H9 (cell line): ENCODE data around the gene MICAL3. TPM values are rescaled to one million over a fixed set of nuclear protein-coding genes. Genes with fewer than 3 reads are reported as not detected.

ENCODE experiments used
- DNase-seq: peaks from one replicate; pipeline ENCODE4 v3.0.0-alpha.2; 2017
- H2AFZ ChIP-seq: one replicate; pipeline ENCODE4 v1.6.1; 2013; ENCODE audit warnings: mild to moderate bottlenecking, low read length, control low read depth, moderate library complexity
- H2AK5ac ChIP-seq: 2 replicates; pipeline ENCODE4 v1.6.1; 2013; ENCODE audit warnings: low read length, control low read depth, mixed read lengths; ENCODE audit not compliant: insufficient read length
- H2BK120ac ChIP-seq: one replicate; pipeline ENCODE4 v1.6.1; 2013; ENCODE audit warnings: low read depth, mild to moderate bottlenecking, low read length, control low read depth, inconsistent platforms; ENCODE audit not compliant: poor library complexity, severe bottlenecking
- H2BK12ac ChIP-seq: 2 replicates; pipeline ENCODE4 v1.6.1; 2013; ENCODE audit warnings: low read length, control low read depth, mixed read lengths, low read depth; ENCODE audit not compliant: insufficient read length
- H2BK15ac ChIP-seq: 2 replicates; pipeline ENCODE4 v1.6.1; 2013; ENCODE audit warnings: low read depth, low read length, control low read depth
- H2BK20ac ChIP-seq: one replicate; pipeline ENCODE4 v1.6.1; 2013; ENCODE audit warnings: low read depth, mild to moderate bottlenecking, low read length, control low read depth, inconsistent platforms; ENCODE audit not compliant: poor library complexity, severe bottlenecking
- H2BK5ac ChIP-seq: 2 replicates; pipeline ENCODE4 v1.6.1; 2013; ENCODE audit warnings: low read length, control low read depth, mixed read lengths; ENCODE audit not compliant: insufficient read length
- H3K14ac ChIP-seq: 2 replicates; pipeline ENCODE4 v1.6.1; 2013; ENCODE audit warnings: low read length, control low read depth; ENCODE audit not compliant: insufficient read depth
- H3K18ac ChIP-seq: 2 replicates; pipeline ENCODE4 v1.6.1; 2013; ENCODE audit warnings: low read depth, mild to moderate bottlenecking, mixed read lengths, low read length, control low read depth; ENCODE audit not compliant: insufficient read length
- H3K23ac ChIP-seq: 2 replicates; pipeline ENCODE4 v1.6.1; 2013; ENCODE audit warnings: low read length, control low read depth, mixed read lengths, low read depth; ENCODE audit not compliant: insufficient read length
- H3K23me2 ChIP-seq: 2 replicates; pipeline ENCODE4 v1.6.1; 2013; ENCODE audit warnings: low read depth, mild to moderate bottlenecking, mixed read lengths, low read length, control low read depth; ENCODE audit not compliant: insufficient read length, poor library complexity, severe bottlenecking
- H3K27ac ChIP-seq: 2 replicates; pipeline ENCODE4 v1.5.1; 2013; ENCODE audit warnings: low read length, control low read depth, mixed read lengths, low read depth; ENCODE audit not compliant: insufficient read length
- H3K27me3 ChIP-seq: 2 replicates; pipeline ENCODE4 v1.6.1; 2013; ENCODE audit warnings: low read length, control low read depth, inconsistent platforms; ENCODE audit not compliant: insufficient read depth
- H3K4ac ChIP-seq: 2 replicates; pipeline ENCODE4 v1.6.1; 2013; ENCODE audit warnings: low read depth, mild to moderate bottlenecking, control low read depth, inconsistent platforms, low read length, moderate library complexity
- H3K4me1 ChIP-seq: 2 replicates; pipeline ENCODE4 v1.6.1; 2013; ENCODE audit warnings: low read length, control low read depth, inconsistent platforms; ENCODE audit not compliant: insufficient read depth
- H3K4me2 ChIP-seq: 2 replicates; pipeline ENCODE4 v1.6.1; 2013; ENCODE audit warnings: low read length, control low read depth, mixed read lengths; ENCODE audit not compliant: insufficient read length, insufficient read depth
- H3K56ac ChIP-seq: 2 replicates; pipeline ENCODE4 v1.6.1; 2013; ENCODE audit warnings: low read depth, mild to moderate bottlenecking, mixed read lengths, low read length, control low read depth; ENCODE audit not compliant: insufficient read length
- H3K79me1 ChIP-seq: 2 replicates; pipeline ENCODE4 v1.6.1; 2013; ENCODE audit warnings: low read depth, mild to moderate bottlenecking, moderate library complexity, low read length, control low read depth, inconsistent platforms; ENCODE audit not compliant: insufficient read depth, poor library complexity, severe bottlenecking
- H3K79me2 ChIP-seq: 2 replicates; pipeline ENCODE4 v1.6.1; 2013; ENCODE audit warnings: low read length, control low read depth, inconsistent platforms; ENCODE audit not compliant: insufficient read depth
- H3K9ac ChIP-seq: 2 replicates; pipeline ENCODE4 v1.6.1; 2013; ENCODE audit warnings: low read length, control low read depth, mixed read lengths; ENCODE audit not compliant: insufficient read length; ENCODE audit errors: extremely low read depth
- H3K9me3 ChIP-seq: one replicate; pipeline ENCODE4 v1.6.1; 2013; ENCODE audit warnings: low read depth, low read length, inconsistent platforms; ENCODE audit not compliant: control insufficient read depth
- H3T11ph ChIP-seq: one replicate; pipeline ENCODE4 v1.6.1; 2013; ENCODE audit warnings: mild to moderate bottlenecking, low read length, control low read depth, inconsistent platforms
- H4K20me1 ChIP-seq: one replicate; pipeline ENCODE4 v1.6.1; 2013; ENCODE audit not compliant: control insufficient read depth, insufficient read length, insufficient read depth
- H4K5ac ChIP-seq: 2 replicates; pipeline ENCODE4 v1.6.1; 2013; ENCODE audit warnings: low read depth, mild to moderate bottlenecking, mixed read lengths, low read length, control low read depth; ENCODE audit not compliant: insufficient read length
- H4K8ac ChIP-seq: replicated peaks from 2 replicates; pipeline ENCODE4 v1.6.1; 2013; ENCODE audit warnings: low read length, control low read depth, mixed read lengths, low read depth; ENCODE audit not compliant: insufficient read length
- H4K91ac ChIP-seq: 2 replicates; pipeline ENCODE4 v1.6.1; 2013; ENCODE audit warnings: low read depth, mild to moderate bottlenecking, moderate library complexity, mixed read lengths, low read length, control low read depth; ENCODE audit not compliant: insufficient read length
- H3K27ac Mint-ChIP-seq, 3 experiments: 2 replicates in 2 of 3; 3 replicates in 1 of 3; pipeline ENCODE4 v1.8.0; 2020 to 2021; ENCODE audit warnings: mixed read lengths in 3 of 3, mild to moderate bottlenecking in 1 of 3, moderate library complexity in 1 of 3
- H3K27me3 Mint-ChIP-seq: 2 replicates; pipeline ENCODE4 v1.8.0; 2021; ENCODE audit warnings: low read depth, mild to moderate bottlenecking, moderate library complexity, mixed read lengths
- H3K36me3 Mint-ChIP-seq, 3 experiments: 2 replicates in 2 of 3; 3 replicates in 1 of 3; pipeline ENCODE4 v1.8.0; 2020 to 2021; ENCODE audit warnings: low read depth in 3 of 3, mixed read lengths in 3 of 3; ENCODE audit not compliant: insufficient read depth in 1 of 3
- H3K4me1 Mint-ChIP-seq, 2 experiments: 2 replicates each; pipeline ENCODE4 v1.8.0; 2020; ENCODE audit warnings: mixed read lengths in 2 of 2
- H3K4me3 Mint-ChIP-seq, 2 experiments: 2 replicates in 1 of 2; 3 replicates in 1 of 2; pipeline ENCODE4 v1.8.0; 2020 to 2021; ENCODE audit warnings: mild to moderate bottlenecking in 2 of 2, mixed read lengths in 2 of 2, moderate library complexity in 1 of 2
- H3K9me3 Mint-ChIP-seq, 2 experiments: 2 replicates in 1 of 2; 3 replicates in 1 of 2; pipeline ENCODE4 v1.8.0; 2020; ENCODE audit warnings: mild to moderate bottlenecking in 2 of 2, mixed read lengths in 2 of 2, moderate library complexity in 1 of 2
- WGBS: extraction: QIAGEN DNeasy Blood & Tissue Kit; methylation state at CpG from one replicate; pipeline ENCODE4 v1.1.7; 2013; ENCODE audit warnings: missing lambda C conversion rate, low lambda C conversion rate, mixed read lengths; ENCODE audit not compliant: insufficient read length; ENCODE audit errors: extremely low coverage; 5-methylcytosine and 5-hydroxymethylcytosine counted together
- total RNA-seq: library from RNA; stranded (reverse); gene quantifications from 2 replicates; pipeline ENCODE4 v1.2.1, GENCODE V29; 2021
- TF ChIP-seq, protein P1 (sequence below): fragments of 200-600 bp; sonication (generic); conservative IDR thresholded peaks from 3 replicates; pipeline ENCODE4 v1.8.0; 2021; ENCODE audit warnings: antibody characterized with exemption, mild to moderate bottlenecking

MICAL3 gene
- total RNA-seq, 1 experiment from 2014 or later = 50.2 TPM

DNA sequence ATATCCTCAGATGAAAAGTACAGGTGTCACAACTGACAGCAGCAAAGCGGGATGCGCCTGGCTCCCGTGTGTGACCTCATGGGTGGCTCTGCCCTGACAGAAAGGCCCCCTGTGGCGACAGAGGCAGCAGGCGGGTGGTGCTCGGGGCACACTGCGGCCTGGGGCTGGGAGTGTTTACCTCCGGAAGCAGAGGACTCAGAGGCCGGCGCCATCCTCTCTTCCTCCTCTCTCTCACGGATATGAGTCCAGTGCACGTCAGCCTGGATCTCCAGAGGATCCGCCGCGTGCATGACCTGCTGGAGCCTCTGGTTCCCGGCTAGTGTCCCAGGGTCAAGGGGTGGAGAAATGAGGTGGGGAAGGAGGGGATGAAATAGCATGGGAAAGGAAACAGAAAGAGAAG is 196.9 kb downstream of the MICAL3 start:
- WGBS = no CpG with 5 or more reads among the region's 16 CpGs
- DNase-seq = no peak
- no peak overlapping the region for H4K8ac ChIP-seq

More for the DNA sequence above, 196.9 kb downstream of the MICAL3 start:
- H3K56ac ChIP-seq = no peak overlapping the region
- H4K5ac ChIP-seq = no peak overlapping the region
- Mint-ChIP-seq H3K4me3 (no peak overlapping the region), H3K4me1 (peaks cover 7% of the 10 kb centered on the region in 2 experiments; a peak in 2 of 4 replicates), H3K36me3 (peaks cover 5 to 14% (median 10%) of the 10 kb centered on the region in 3 experiments; a peak in 5 of 7 replicates), H3K27me3 (no peaks in the 10 kb centered on the region), H3K9me3 (no peaks in the 10 kb centered on the region), H3K27ac (no peak overlapping the region)
- no peak overlapping the region for H3K9ac ChIP-seq
- H3K9me3 ChIP-seq = no peaks in the 10 kb centered on the region
- TF ChIP-seq, protein P1, sequence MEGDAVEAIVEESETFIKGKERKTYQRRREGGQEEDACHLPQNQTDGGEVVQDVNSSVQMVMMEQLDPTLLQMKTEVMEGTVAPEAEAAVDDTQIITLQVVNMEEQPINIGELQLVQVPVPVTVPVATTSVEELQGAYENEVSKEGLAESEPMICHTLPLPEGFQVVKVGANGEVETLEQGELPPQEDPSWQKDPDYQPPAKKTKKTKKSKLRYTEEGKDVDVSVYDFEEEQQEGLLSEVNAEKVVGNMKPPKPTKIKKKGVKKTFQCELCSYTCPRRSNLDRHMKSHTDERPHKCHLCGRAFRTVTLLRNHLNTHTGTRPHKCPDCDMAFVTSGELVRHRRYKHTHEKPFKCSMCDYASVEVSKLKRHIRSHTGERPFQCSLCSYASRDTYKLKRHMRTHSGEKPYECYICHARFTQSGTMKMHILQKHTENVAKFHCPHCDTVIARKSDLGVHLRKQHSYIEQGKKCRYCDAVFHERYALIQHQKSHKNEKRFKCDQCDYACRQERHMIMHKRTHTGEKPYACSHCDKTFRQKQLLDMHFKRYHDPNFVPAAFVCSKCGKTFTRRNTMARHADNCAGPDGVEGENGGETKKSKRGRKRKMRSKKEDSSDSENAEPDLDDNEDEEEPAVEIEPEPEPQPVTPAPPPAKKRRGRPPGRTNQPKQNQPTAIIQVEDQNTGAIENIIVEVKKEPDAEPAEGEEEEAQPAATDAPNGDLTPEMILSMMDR = no peak
- no peak overlapping the region for H2BK15ac ChIP-seq
- no peak overlapping the region for H3K4ac ChIP-seq
- H2BK5ac ChIP-seq = no peak overlapping the region
- H2BK12ac ChIP-seq = no peak overlapping the region
- H3K23ac ChIP-seq = no peak overlapping the region
- no peaks in the 10 kb centered on the region for H3K79me2 ChIP-seq
- H2AFZ ChIP-seq = no peak overlapping the region
- H3K4me2 ChIP-seq = no peak overlapping the region
- no peak overlapping the region for H3K18ac ChIP-seq
- no peak overlapping the region for H4K91ac ChIP-seq
- no peak overlapping the region for H3K27ac ChIP-seq
- no peak overlapping the region for H2BK20ac ChIP-seq
- H3K4me1 ChIP-seq = no peaks in the 10 kb centered on the region
- H2AK5ac ChIP-seq = no peak overlapping the region
- no peak overlapping the region for H3T11ph ChIP-seq
- H4K20me1 ChIP-seq = peaks cover 2% of the 10 kb centered on the region
- no peak overlapping the region for H2BK120ac ChIP-seq
- H3K23me2 ChIP-seq = no peaks in the 10 kb centered on the region
- no peak overlapping the region for H3K14ac ChIP-seq
- no peaks in the 10 kb centered on the region for H3K27me3 ChIP-seq
- no peaks in the 10 kb centered on the region for H3K79me1 ChIP-seq
